ENCODE results near the gene TTC13. TPM values are rescaled to one million over a fixed set of nuclear protein-coding genes. Genes with fewer than 3 reads are reported as not detected.

Gene TTC13
- total and polyA plus RNA-seq, 10 donors: 16.2 to 86.6 (median 38.8) TPM

GRCh38 chr1:230977761-230978490 lies 735 bp downstream of the TTC13 start:
- intact Hi-C loops (cut with DNase I; ENCODE audit: low total_unique reads): loop anchor here (5.0 kb wide), 1 partner anchor 59 kb away; no protein-coding TSS in a partner anchor
- H3K4me1 ChIP-seq: peaks cover 23 to 72% (median 45%) of the 10 kb centered on the region in 6 donors
- H3K27ac ChIP-seq: peak overlapping the region; percentile 73 to 92 (median 84)
- peak overlapping the region; percentile 78 to 99 (median 94) for H3K4me3 ChIP-seq
- no peaks in the 10 kb centered on the region for H3K9me3 ChIP-seq
- TF ChIP-seq POLR2A (IDR thresholded peaks at IDR 0.05) (no peak), POLR2AphosphoS5 (IDR thresholded peaks at IDR 0.05) (no peak)
- TF ChIP-seq, protein P1, sequence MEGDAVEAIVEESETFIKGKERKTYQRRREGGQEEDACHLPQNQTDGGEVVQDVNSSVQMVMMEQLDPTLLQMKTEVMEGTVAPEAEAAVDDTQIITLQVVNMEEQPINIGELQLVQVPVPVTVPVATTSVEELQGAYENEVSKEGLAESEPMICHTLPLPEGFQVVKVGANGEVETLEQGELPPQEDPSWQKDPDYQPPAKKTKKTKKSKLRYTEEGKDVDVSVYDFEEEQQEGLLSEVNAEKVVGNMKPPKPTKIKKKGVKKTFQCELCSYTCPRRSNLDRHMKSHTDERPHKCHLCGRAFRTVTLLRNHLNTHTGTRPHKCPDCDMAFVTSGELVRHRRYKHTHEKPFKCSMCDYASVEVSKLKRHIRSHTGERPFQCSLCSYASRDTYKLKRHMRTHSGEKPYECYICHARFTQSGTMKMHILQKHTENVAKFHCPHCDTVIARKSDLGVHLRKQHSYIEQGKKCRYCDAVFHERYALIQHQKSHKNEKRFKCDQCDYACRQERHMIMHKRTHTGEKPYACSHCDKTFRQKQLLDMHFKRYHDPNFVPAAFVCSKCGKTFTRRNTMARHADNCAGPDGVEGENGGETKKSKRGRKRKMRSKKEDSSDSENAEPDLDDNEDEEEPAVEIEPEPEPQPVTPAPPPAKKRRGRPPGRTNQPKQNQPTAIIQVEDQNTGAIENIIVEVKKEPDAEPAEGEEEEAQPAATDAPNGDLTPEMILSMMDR (IDR thresholded peaks at IDR 0.05 in 8 of 11, conservative IDR thresholded peaks at IDR 0.05 in 3 of 11): no peak
- peaks cover 0 to 33% (median 0%) of the 10 kb centered on the region in 6 donors for H3K36me3 ChIP-seq
- H3K27me3 ChIP-seq (replicated peaks in 1 of 7): no peaks in the 10 kb centered on the region
- DNase-seq: no peak
- WGBS, 5 donors: 1 to 5% (median 1%) methylated on average over 25 to 52 of the region's 52 CpGs

DNA sequence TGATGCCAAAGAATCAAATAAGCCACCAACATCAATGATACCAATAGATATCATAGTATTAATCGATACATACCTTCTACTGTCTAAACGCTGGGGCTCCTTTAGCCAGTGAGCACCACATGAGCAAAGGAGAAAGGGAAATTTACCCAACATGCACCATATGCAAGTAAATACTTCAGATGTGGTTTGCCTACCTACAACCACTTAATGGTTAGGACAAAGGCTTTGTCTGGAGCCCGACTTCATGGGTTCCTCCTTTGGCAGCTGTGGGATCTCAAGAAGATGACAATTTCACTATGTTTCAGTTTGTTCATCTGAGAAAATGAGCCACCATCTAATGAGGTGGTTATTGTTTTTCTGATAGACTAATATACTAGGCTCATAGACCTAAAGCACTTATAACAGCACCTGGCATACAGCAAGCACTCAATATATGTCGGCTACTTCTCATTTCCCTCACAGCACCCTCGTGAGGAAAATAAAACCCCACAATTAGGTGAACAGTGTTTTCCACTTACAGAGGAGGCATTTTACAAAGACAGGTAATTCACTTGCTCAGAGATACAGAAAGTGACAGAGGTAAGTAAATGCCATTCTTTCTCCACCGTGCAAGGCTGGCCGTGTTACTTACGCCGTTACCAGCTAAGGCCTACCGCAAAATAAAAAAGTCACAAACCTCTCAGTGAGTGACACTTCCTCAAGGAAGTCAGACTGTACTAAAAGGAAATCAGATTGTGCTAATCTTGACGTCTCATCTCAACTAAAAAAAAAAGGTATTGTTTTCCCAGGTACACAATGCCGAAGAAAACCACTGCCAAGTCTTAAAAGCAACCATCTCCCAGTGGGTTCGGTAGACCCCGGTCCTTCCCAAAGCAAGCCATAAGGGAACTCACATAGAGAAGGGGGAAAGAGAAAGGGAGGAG lies 1.6 kb downstream of the TTC13 start:
- WGBS, 5 donors: 21 to 36% (median 26%) methylated on average over 14 of the region's 14 CpGs
- Histone ChIP-seq H3K4me3 (peak overlapping the region; percentile 78 to 99 (median 94)), H3K9me3 (no peaks in the 10 kb centered on the region), H3K36me3 (peaks cover 0 to 25% (median 0%) of the 10 kb centered on the region in 6 donors), H3K27ac (peak overlapping the region; percentile 73 to 92 (median 84)), H3K4me1 (peaks cover 31 to 81% (median 54%) of the 10 kb centered on the region in 6 donors), H3K27me3 (replicated peaks in 1 of 7) (no peaks in the 10 kb centered on the region)
- intact Hi-C loops (cut with DNase I; ENCODE audit: low total_unique reads): loop anchor here (5.0 kb wide), 1 partner anchor 60 kb away; no protein-coding TSS in a partner anchor
- peak; percentile 76 for DNase-seq
- TF ChIP-seq, protein P1 (IDR thresholded peaks at IDR 0.05 in 8 of 11, conservative IDR thresholded peaks at IDR 0.05 in 3 of 11): no peak
- peak in 1 of 3 donors; percentile 70 for TF ChIP-seq POLR2AphosphoS5 (IDR thresholded peaks at IDR 0.05)

DNA sequence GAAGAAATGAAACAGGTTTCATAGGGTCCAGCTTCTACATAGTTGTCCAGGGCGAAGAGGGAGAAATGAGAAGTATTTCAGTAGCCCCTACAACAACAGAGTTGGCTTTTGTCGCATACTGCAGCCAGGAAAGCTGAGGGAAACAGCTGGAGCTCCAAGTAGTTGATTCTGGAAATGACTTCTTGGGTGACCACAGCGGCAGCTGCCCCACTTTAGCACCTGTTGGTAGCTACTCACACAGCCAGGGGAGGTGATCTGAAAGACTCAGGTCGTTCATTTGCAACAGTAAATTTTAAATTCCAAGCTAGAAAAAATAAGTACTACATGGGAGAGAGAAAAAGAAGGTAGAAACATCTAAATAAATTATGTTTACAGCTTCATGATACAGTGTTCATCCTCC lies 2.3 kb downstream of the TTC13 start:
- intact Hi-C loops (cut with DNase I; ENCODE audit: low total_unique reads): loop anchor here (5.0 kb wide), 1 partner anchor 61 kb away; no protein-coding TSS in a partner anchor
- TF ChIP-seq, protein P1 (IDR thresholded peaks at IDR 0.05 in 8 of 11, conservative IDR thresholded peaks at IDR 0.05 in 3 of 11): no peak
- TF ChIP-seq POLR2A (IDR thresholded peaks at IDR 0.05): no peak
- DNase-seq: no peak
- H3K27ac ChIP-seq: peak overlapping the region in 7 of 8 donors; percentile 73 to 92 (median 85)
- H3K4me1 ChIP-seq: peaks cover 31 to 88% (median 59%) of the 10 kb centered on the region in 6 donors
- H3K36me3 ChIP-seq: peaks cover 0 to 17% (median 0%) of the 10 kb centered on the region in 6 donors
- peak overlapping the region in 1 of 8 donors; percentile 99 for H3K4me3 ChIP-seq
- no peaks in the 10 kb centered on the region for H3K27me3 ChIP-seq (replicated peaks in 1 of 7)
- no peaks in the 10 kb centered on the region for H3K9me3 ChIP-seq
- WGBS, 5 donors: 82 to 94% (median 90%) methylated on average over 4 of the region's 4 CpGs

Measured in spleen (tissue), 11 donors.